Endothelial cell of umbilical vein (primary cell): ENCODE measurements around the gene C4orf50. TPM values are rescaled to one million over a fixed set of nuclear protein-coding genes. Genes with fewer than 3 reads are reported as not detected.

Experiments
- BruUV-seq: library from RNA; stranded (reverse); fragments of 400-500 nt; replicated peaks from 2 replicates; lab custom pipeline; 2021; lab: Mats Ljungman, UMichigan
- CTCF ChIA-PET: fragments of 300-600, 350-600 bp; sonication (Branson Sonifier 250); formaldehyde crosslinking; loops from one replicate; lab custom pipeline; 2021; ENCODE audit warnings: antibody characterized with exemption, inconsistent platforms; lab: Charles Lee
- POLR2A ChIA-PET: fragments of 300-600, 350-600 bp; sonication (Branson Sonifier 250); formaldehyde crosslinking; loops from one replicate; lab custom pipeline; 2021; ENCODE audit warnings: antibody characterized with exemption, inconsistent platforms; lab: Charles Lee
- DNase-seq: peaks from one replicate; pipeline ENCODE4 v3.0.0-alpha.2; 2011; ENCODE audit warnings: low read depth, low spot score
- FAIRE-seq: peaks from 2 replicates; lab custom pipeline; 2011; peaks lifted over from hg19 to GRCh38; lab: Jason Lieb, UNC
- H2AFZ ChIP-seq: 2 replicates; pipeline ENCODE4 v1.6.0; 2012; ENCODE audit warnings: low read depth, low read length, control low read depth, inconsistent platforms
- H3K27ac ChIP-seq: 2 replicates; pipeline ENCODE4 v1.5.1; 2011; ENCODE audit warnings: low read depth, mild to moderate bottlenecking, control low read depth, low read length, moderate library complexity; ENCODE audit not compliant: insufficient read depth
- H3K27me3 ChIP-seq, 2 experiments: 2 replicates each; pipeline versions ENCODE4 v1.6.0 to v1.6.1; 2011; ENCODE audit warnings: low read length in 2 of 2, mixed read lengths in 1 of 2; ENCODE audit not compliant: control insufficient read depth in 2 of 2, insufficient read depth in 2 of 2
- H3K36me3 ChIP-seq, 2 experiments: 2 replicates in 1 of 2; 3 replicates in 1 of 2; pipeline ENCODE4 v1.5.1; 2011; ENCODE audit warnings: low read length in 2 of 2, mild to moderate bottlenecking in 1 of 2, moderate library complexity in 1 of 2; ENCODE audit not compliant: control insufficient read depth in 2 of 2, insufficient read depth in 2 of 2; ENCODE audit errors: extremely low read depth in 1 of 2
- H3K4me1 ChIP-seq: 3 replicates; pipeline ENCODE4 v1.5.1; 2011; ENCODE audit warnings: mild to moderate bottlenecking, low read length; ENCODE audit not compliant: control insufficient read depth, insufficient read depth; ENCODE audit errors: extremely low read depth
- H3K4me2 ChIP-seq: 2 replicates; pipeline ENCODE4 v1.6.1; 2011; ENCODE audit warnings: low read length, control low read depth, mixed read lengths; ENCODE audit not compliant: insufficient read depth
- H3K4me3 ChIP-seq, 3 experiments: fragments of 200-600 bp in 1 of 3; sonication (generic), shearing (Covaris generic) in 1 of 3; replicated peaks in 1 of 3; 2 replicates each; pipeline ENCODE4 v1.5.1; 2011 to 2016; ENCODE audit warnings: control low read depth in 3 of 3, low read length in 3 of 3, mild to moderate bottlenecking in 2 of 3, inconsistent platforms in 1 of 3, low read depth in 1 of 3, moderate library complexity in 1 of 3; ENCODE audit not compliant: insufficient read depth in 1 of 3
- H3K79me2 ChIP-seq: 2 replicates; pipeline ENCODE4 v1.6.0; 2012; ENCODE audit warnings: low read length, inconsistent platforms; ENCODE audit not compliant: control insufficient read depth, insufficient read depth
- H3K9ac ChIP-seq: replicated peaks from 2 replicates; pipeline ENCODE3; 2011; ENCODE audit warnings: low read length, control low read depth; ENCODE audit not compliant: insufficient read depth; ENCODE audit errors: extremely low read depth
- H3K9me1 ChIP-seq: replicated peaks from 3 replicates; pipeline ENCODE4 v1.6.0; 2011; ENCODE audit warnings: mild to moderate bottlenecking, low read length; ENCODE audit not compliant: control insufficient read depth, insufficient read depth; ENCODE audit errors: extremely low read depth
- H3K9me3 ChIP-seq: replicated peaks from 2 replicates; pipeline ENCODE4 v1.5.1; 2012; ENCODE audit warnings: low read length, inconsistent platforms; ENCODE audit not compliant: control insufficient read depth, insufficient read depth
- H4K20me1 ChIP-seq: replicated peaks from 2 replicates; pipeline ENCODE3; 2011; ENCODE audit warnings: mild to moderate bottlenecking, low read length; ENCODE audit not compliant: control insufficient read depth, insufficient read depth; ENCODE audit errors: extremely low read depth
- CTCF ChIP-seq, 2 donors: IDR thresholded peaks; 1 replicate in 1 of 2; 2 replicates in 1 of 2; pipeline ENCODE4 v1.5.1; 2011; ENCODE audit warnings: low read length in 2 of 2, mild to moderate bottlenecking in 2 of 2, moderate library complexity in 2 of 2, control low read depth in 1 of 2, inconsistent platforms in 1 of 2, low read depth in 1 of 2; ENCODE audit not compliant: insufficient read depth in 1 of 2; ENCODE audit errors: extremely low read depth in 1 of 2
- EZH2 ChIP-seq: IDR thresholded peaks from 2 replicates; pipeline ENCODE4 v1.6.1; 2012; ENCODE audit warnings: borderline replicate concordance, low read depth, mild to moderate bottlenecking, moderate library complexity, low read length, inconsistent platforms; ENCODE audit not compliant: severe bottlenecking
- FOS ChIP-seq: IDR thresholded peaks from 2 replicates; pipeline ENCODE4 v1.6.1; 2011; ENCODE audit warnings: mild to moderate bottlenecking, low read length, moderate library complexity, borderline replicate concordance; ENCODE audit not compliant: insufficient read depth
- GATA2 ChIP-seq: IDR thresholded peaks from 2 replicates; pipeline ENCODE4 v1.7.0; 2011; ENCODE audit warnings: low read depth, mild to moderate bottlenecking, moderate library complexity, mixed read lengths, low read length; ENCODE audit not compliant: insufficient read length, insufficient read depth
- JUN ChIP-seq: IDR thresholded peaks from 2 replicates; pipeline ENCODE4 v1.6.1; 2011; ENCODE audit warnings: borderline replicate concordance, low read depth; ENCODE audit not compliant: insufficient read length, insufficient read depth
- MAX ChIP-seq: IDR thresholded peaks from 2 replicates; pipeline ENCODE4 v1.6.1; 2011; ENCODE audit not compliant: insufficient read depth, insufficient read length
- MYC ChIP-seq: IDR thresholded peaks from one replicate; pipeline ENCODE4 v1.6.1; 2011; ENCODE audit warnings: mild to moderate bottlenecking, low read depth, low read length
- POLR2A ChIP-seq: IDR thresholded peaks from 2 replicates; pipeline ENCODE4 v1.6.1; 2012; ENCODE audit warnings: low read depth, mild to moderate bottlenecking, control low read depth, low read length
- POLR2AphosphoS5 ChIP-seq: IDR thresholded peaks from 2 replicates; pipeline ENCODE4 v1.6.1; 2012; ENCODE audit warnings: low read depth, mild to moderate bottlenecking, control low read depth, low read length, moderate library complexity; ENCODE audit not compliant: insufficient read depth
- dilution Hi-C: fragments of 300-500 bp; cut with MboI; formaldehyde crosslinking; loops from one replicate; pipeline ENCODE4 v1.15.0; 2019; ENCODE audit warnings: low sequenced_read_pairs; ENCODE audit not compliant: extremely low pct_ligation_motif_present
- intact Hi-C: fragments of 100-400 bp; cut with micrococcal nuclease; formaldehyde crosslinking; loops from one replicate; pipeline ENCODE4 v1.10.0; 2022
- polyA plus RNA-seq, 4 experiments: library from polyadenylated mRNA; depleted of rRNA in 3 of 4; stranded (reverse) in 3 of 4; unstranded in 1 of 4; fragments of >200 nt; gene quantifications; 2 replicates each; pipeline versions ENCODE4 v1.2.1 to v1.2.3, GENCODE V29; 2011 to 2012; ENCODE audit warnings: missing spikeins in 1 of 4
- total RNA-seq: library from RNA; stranded (reverse); gene quantifications from 2 replicates; pipeline ENCODE4 v1.2.3, GENCODE V29; 2021

Gene C4orf50
- total and polyA plus RNA-seq, 2 donors (not counting 3 experiments of a cell fraction or from before 2014, with no cell fraction given) = not detected

GRCh38 chr4:5954056-5954760, 64.0 kb downstream of the C4orf50 start:
- Histone ChIP-seq H3K27me3 (no peaks in the 10 kb centered on the region), H3K4me3 (no peak overlapping the region), H3K9me1 (no peaks in the 10 kb centered on the region), H3K27ac (no peak overlapping the region), H2AFZ (no peak overlapping the region), H3K36me3 (no peaks in the 10 kb centered on the region), H3K9me3 (no peaks in the 10 kb centered on the region), H3K4me1 (peaks cover 6% of the 10 kb centered on the region), H3K4me2 (no peak overlapping the region), H3K79me2 (no peaks in the 10 kb centered on the region), H3K9ac (no peak overlapping the region), H4K20me1 (no peaks in the 10 kb centered on the region)
- POLR2A ChIA-PET = no interaction called here
- intact Hi-C loops = no loop called here
- CTCF ChIA-PET = interaction anchor here (0.6 kb wide), 1 partner anchor 1753 kb away, joined by 3 read pairs; no protein-coding TSS in a partner anchor
- no TSS peak for BruUV-seq
- TF ChIP-seq JUN (no peak), POLR2A (no peak), MYC (no peak), GATA2 (no peak), POLR2AphosphoS5 (no peak), MAX (no peak), CTCF (IDR thresholded peaks at IDR 0.05; ENCODE audit: extremely low read depth in 1 of 2, insufficient read depth in 1 of 2, low read depth in 1 of 2, low read length in 2 of 2) (no peak), FOS (no peak), EZH2 (no peak)
- no peak for FAIRE-seq
- no peak for DNase-seq
- dilution Hi-C loops = no loop called here
